ENCODE data around the gene ALDH7A1. TPM values are rescaled to one million over a fixed set of nuclear protein-coding genes. Genes with fewer than 3 reads are reported as not detected.

The ALDH7A1 gene
- total RNA-seq, 2 experiments from 2014 or later: 1.6 to 2.1 TPM

DNA sequence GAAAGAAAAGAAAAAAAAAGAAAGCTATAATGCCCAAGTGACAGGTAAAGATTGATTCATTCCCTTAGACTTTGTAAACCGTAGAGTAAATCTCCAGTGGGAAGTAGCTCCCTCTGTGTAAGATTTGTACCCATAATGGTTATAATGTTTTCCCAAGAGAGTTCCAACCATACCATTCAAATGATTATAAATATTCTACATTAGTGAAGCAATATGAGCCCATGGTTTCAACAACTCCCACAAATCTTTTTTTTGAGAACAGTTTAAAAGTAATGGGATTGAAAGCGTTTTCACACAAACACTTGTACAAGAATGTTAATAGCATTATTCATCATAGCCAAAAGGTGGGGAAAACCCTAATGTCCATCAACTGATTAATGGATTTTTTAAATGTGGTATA is 113.8 kb downstream of the ALDH7A1 start:
- DNase-seq (no peak), ATAC-seq (ENCODE audit: poor library complexity) (no peak)
- Histone ChIP-seq H3K36me3 (ENCODE audit: insufficient read depth, low read length) (peaks cover 44% of the 10 kb centered on the region), H3K27me3 (ENCODE audit: control insufficient read depth in 1 of 2, insufficient read depth in 2 of 2, low read length in 2 of 2) (no peaks in the 10 kb centered on the region), H3K27ac (ENCODE audit: low read depth in 1 of 2, low read length in 2 of 2) (no peak overlapping the region), H3K4me3 (ENCODE audit: low read length) (no peak overlapping the region), H3K9me3 (ENCODE audit: control insufficient read depth in 1 of 2, insufficient read depth in 1 of 2, low read length in 2 of 2) (no peaks in the 10 kb centered on the region), H3K4me1 (ENCODE audit: insufficient read depth, low read length) (no peaks in the 10 kb centered on the region)
- ChIA-PET CTCF (interaction anchor here (0.7 kb wide), 1 partner anchor 28 kb away, joined by 3 read pairs; no protein-coding TSS in a partner anchor), POLR2A (interaction anchor here (0.7 kb wide), 1 partner anchor 30 kb away, joined by 3 read pairs; no protein-coding TSS in a partner anchor)
- intact Hi-C loops (cut with DNase I, micrococcal nuclease): no loop called here
- Mint-ChIP-seq H3K4me1 (ENCODE audit: low read depth) (no peaks in the 10 kb centered on the region), H3K27ac (no peak overlapping the region), H3K36me3 (ENCODE audit: low read depth) (peaks cover 68% of the 10 kb centered on the region), H3K27me3 (no peaks in the 10 kb centered on the region), H3K9me3 (no peaks in the 10 kb centered on the region), H3K4me3 (no peak overlapping the region)
- TF ChIP-seq, protein P1, sequence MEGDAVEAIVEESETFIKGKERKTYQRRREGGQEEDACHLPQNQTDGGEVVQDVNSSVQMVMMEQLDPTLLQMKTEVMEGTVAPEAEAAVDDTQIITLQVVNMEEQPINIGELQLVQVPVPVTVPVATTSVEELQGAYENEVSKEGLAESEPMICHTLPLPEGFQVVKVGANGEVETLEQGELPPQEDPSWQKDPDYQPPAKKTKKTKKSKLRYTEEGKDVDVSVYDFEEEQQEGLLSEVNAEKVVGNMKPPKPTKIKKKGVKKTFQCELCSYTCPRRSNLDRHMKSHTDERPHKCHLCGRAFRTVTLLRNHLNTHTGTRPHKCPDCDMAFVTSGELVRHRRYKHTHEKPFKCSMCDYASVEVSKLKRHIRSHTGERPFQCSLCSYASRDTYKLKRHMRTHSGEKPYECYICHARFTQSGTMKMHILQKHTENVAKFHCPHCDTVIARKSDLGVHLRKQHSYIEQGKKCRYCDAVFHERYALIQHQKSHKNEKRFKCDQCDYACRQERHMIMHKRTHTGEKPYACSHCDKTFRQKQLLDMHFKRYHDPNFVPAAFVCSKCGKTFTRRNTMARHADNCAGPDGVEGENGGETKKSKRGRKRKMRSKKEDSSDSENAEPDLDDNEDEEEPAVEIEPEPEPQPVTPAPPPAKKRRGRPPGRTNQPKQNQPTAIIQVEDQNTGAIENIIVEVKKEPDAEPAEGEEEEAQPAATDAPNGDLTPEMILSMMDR (IDR thresholded peaks at IDR 0.05): no peak

Other genes with a start within 250 kb of the ALDH7A1 start
- 1 to 10 TPM; 7.2 to 9.4 TPM for gene GRAMD2B, start 171.8 kb downstream of the ALDH7A1 start, total RNA-seq
- gene PHAX, start 5.7 kb upstream of the ALDH7A1 start, total RNA-seq: 10 to 100 TPM; 31.2 to 32.9 TPM
- gene LMNB1, start 181.9 kb upstream of the ALDH7A1 start, total RNA-seq: 10 to 100 TPM; 30.6 to 31.1 TPM